Posterior cingulate gyrus (tissue), 11 donors: ENCODE results near the gene MSMO1.

ENCODE experiments used
- DNase-seq, 10 donors: peaks; one replicate each; pipeline versions ENCODE4 v3.0.0 to v3.0.0-alpha.2; 2020 to 2021; ENCODE audit warnings: mixed read lengths in 3 of 10
- intact Hi-C: fragments of 100-400 bp; cut with DNase I; formaldehyde crosslinking; loops from one replicate; pipeline ENCODE4 v1.15.1; 2023

The MSMO1 gene

GRCh38 chr4:165355900-165356300 is 28.4 kb downstream of the MSMO1 start:
- intact Hi-C loops: loop anchor here (2.0 kb wide), 1 partner anchor 107 kb away; no protein-coding TSS in a partner anchor
- peak in 5 of 10 donors; percentile 30 to 91 (median 41) for DNase-seq

GRCh38 chr4:165359506-165359905 is 32.0 kb downstream of the MSMO1 start:
- no peak for DNase-seq
- intact Hi-C loops: no loop called here

GRCh38 chr4:165360041-165360695 is 32.7 kb downstream of the MSMO1 start:
- DNase-seq: no peak
- intact Hi-C loops: no loop called here

- DNase-seq: no peak
- intact Hi-C loops: no loop called here
These were observed 33.7 kb downstream of the MSMO1 start for GRCh38 chr4:165360985-165361670.

GRCh38 chr4:165361810-165362209 is 34.3 kb downstream of the MSMO1 start:
- no peak for DNase-seq
- intact Hi-C loops: no loop called here

GRCh38 chr4:165364452-165365080 is 37.1 kb downstream of the MSMO1 start:
- intact Hi-C loops: no loop called here
- no peak for DNase-seq

- no peak for DNase-seq
- intact Hi-C loops: no loop called here
These were observed 39.6 kb downstream of the MSMO1 start for GRCh38 chr4:165367040-165367439.

GRCh38 chr4:165368114-165368513 is 40.6 kb downstream of the MSMO1 start:
- intact Hi-C loops: no loop called here
- DNase-seq: no peak

GRCh38 chr4:165368567-165368966 is 41.1 kb downstream of the MSMO1 start:
- no peak for DNase-seq
- intact Hi-C loops: no loop called here

GRCh38 chr4:165369522-165369921 is 42.1 kb downstream of the MSMO1 start:
- no peak for DNase-seq
- intact Hi-C loops: no loop called here

- DNase-seq: no peak
- intact Hi-C loops: no loop called here
These were observed 43.1 kb downstream of the MSMO1 start for GRCh38 chr4:165370530-165370929.

GRCh38 chr4:165375465-165375864 is 48.0 kb downstream of the MSMO1 start:
- intact Hi-C loops: no loop called here
- no peak for DNase-seq

- intact Hi-C loops: no loop called here
- no peak for DNase-seq
These were observed 50.9 kb downstream of the MSMO1 start for GRCh38 chr4:165378398-165378744.

GRCh38 chr4:165378745-165379677 is 51.5 kb downstream of the MSMO1 start, which contains the start of gene CPE:
Gene CPE, plus strand, starts transcription at chr4:165379008. Its CDS starts 214 bp downstream, at chr4:165379222.
- DNase-seq: peak; percentile 68 to 98 (median 86)
- intact Hi-C loops: no loop called here

GRCh38 chr4:165379678-165380064 is 52.2 kb downstream of the MSMO1 start:
- intact Hi-C loops: no loop called here
- DNase-seq: peak in 5 of 10 donors; percentile 20 to 75 (median 34)

- intact Hi-C loops: no loop called here
- no peak for DNase-seq
These were observed 53.3 kb downstream of the MSMO1 start for GRCh38 chr4:165380805-165381204.

GRCh38 chr4:165381821-165382373 is 54.4 kb downstream of the MSMO1 start:
- intact Hi-C loops: no loop called here
- DNase-seq: no peak

GRCh38 chr4:165382640-165383039 is 55.2 kb downstream of the MSMO1 start:
- DNase-seq: no peak
- intact Hi-C loops: no loop called here

GRCh38 chr4:165383591-165384073 is 56.2 kb downstream of the MSMO1 start:
- no peak for DNase-seq
- intact Hi-C loops: no loop called here

GRCh38 chr4:165384186-165384585 is 56.7 kb downstream of the MSMO1 start:
- intact Hi-C loops: no loop called here

More at GRCh38 chr4:165384186-165384585, 56.7 kb downstream of the MSMO1 start:
- no peak for DNase-seq
